Caco-2 (cell line): ENCODE data around the gene TPM1. TPM values are rescaled to one million over a fixed set of nuclear protein-coding genes. Genes with fewer than 3 reads are reported as not detected.

Experiments used
- BruUV-seq: library from RNA; stranded (reverse); fragments of 400-500 nt; replicated peaks from 2 replicates; lab custom pipeline; 2021; lab: Mats Ljungman, UMichigan
- CTCF ChIA-PET: fragments of 300-600 bp; sonication (Branson Sonifier 250); formaldehyde crosslinking; loops from one replicate; lab custom pipeline; 2022; ENCODE audit warnings: antibody characterized with exemption; lab: Charles Lee
- POLR2A ChIA-PET: fragments of 300-600 bp; sonication (Branson Sonifier 250); formaldehyde crosslinking; loops from one replicate; lab custom pipeline; 2022; ENCODE audit warnings: antibody characterized with exemption; lab: Charles Lee
- DNase-seq, 2 experiments: peaks; one replicate each; pipeline versions ENCODE4 v3.0.0 to v3.0.0-alpha.2; 2020 to 2022
- H3K27me3 ChIP-seq: replicated peaks from 2 replicates; pipeline ENCODE4 v1.6.0; 2011; ENCODE audit warnings: low read length; ENCODE audit not compliant: control insufficient read depth, insufficient read depth
- H3K36me3 ChIP-seq: 2 replicates; pipeline ENCODE4 v1.5.1; 2011; ENCODE audit warnings: low read length; ENCODE audit not compliant: control insufficient read depth, insufficient read depth
- H3K4me1 ChIP-seq: fragments of 250-450 bp; sonication (Bioruptor Pico); 2 replicates; pipeline ENCODE4 v1.5.1; 2020; ENCODE audit warnings: mild to moderate bottlenecking
- H3K4me3 ChIP-seq: 2 replicates; pipeline ENCODE4 v1.5.1; 2011; ENCODE audit warnings: low read depth, mild to moderate bottlenecking, control low read depth, low read length
- H3K9me3 ChIP-seq: fragments of 250-450 bp; sonication (Bioruptor Pico); 2 replicates; pipeline ENCODE4 v1.5.1; 2020; ENCODE audit warnings: mild to moderate bottlenecking, moderate library complexity
- H3K27ac Mint-ChIP-seq: one replicate; pipeline ENCODE4 v1.8.0; 2022; ENCODE audit warnings: mixed read lengths; ENCODE audit not compliant: unreplicated experiment
- H3K27me3 Mint-ChIP-seq: one replicate; pipeline ENCODE4 v1.8.0; 2022; ENCODE audit warnings: mixed read lengths; ENCODE audit not compliant: insufficient read depth, unreplicated experiment
- H3K36me3 Mint-ChIP-seq: one replicate; pipeline ENCODE4 v1.8.0; 2022; ENCODE audit warnings: mild to moderate bottlenecking, mixed read lengths; ENCODE audit not compliant: insufficient read depth, unreplicated experiment
- H3K4me1 Mint-ChIP-seq: one replicate; pipeline ENCODE4 v1.8.0; 2022; ENCODE audit warnings: low read depth, mixed read lengths; ENCODE audit not compliant: unreplicated experiment
- H3K4me3 Mint-ChIP-seq: one replicate; pipeline ENCODE4 v1.8.0; 2022; ENCODE audit warnings: mild to moderate bottlenecking, moderate library complexity, mixed read lengths; ENCODE audit not compliant: unreplicated experiment
- H3K9me3 Mint-ChIP-seq: one replicate; pipeline ENCODE4 v1.8.0; 2022; ENCODE audit warnings: mixed read lengths; ENCODE audit not compliant: unreplicated experiment
- CTCF ChIP-seq, 2 experiments: fragments of 200-600 bp in 1 of 2; IDR thresholded peaks; 1 replicate in 1 of 2; 2 replicates in 1 of 2; pipeline versions ENCODE4 v1.5.1 to v1.8.0; 2011 to 2022; ENCODE audit warnings: antibody characterized with exemption in 1 of 2, control low read depth in 1 of 2, inconsistent platforms in 1 of 2, low read depth in 1 of 2, low read length in 1 of 2, mild to moderate bottlenecking in 1 of 2, moderate library complexity in 1 of 2; ENCODE audit not compliant: insufficient read depth in 1 of 2, severe bottlenecking in 1 of 2, unreplicated experiment in 1 of 2
- intact Hi-C: fragments of 100-400 bp; cut with micrococcal nuclease; formaldehyde crosslinking; loops from one replicate; pipeline ENCODE4 v1.10.0; 2022; ENCODE audit not compliant: unreplicated experiment
- total RNA-seq: library from RNA; stranded (reverse); gene quantifications from 2 replicates; pipeline ENCODE4 v1.2.3, GENCODE V29; 2022

TPM1 gene
- total RNA-seq, 1 experiment from 2014 or later: 193 TPM

- no peaks in the 10 kb centered on the region for H3K27me3 ChIP-seq
- Mint-ChIP-seq H3K27me3 (no peaks in the 10 kb centered on the region), H3K27ac (peak overlapping the region; percentile 98), H3K4me1 (peaks cover 24% of the 10 kb centered on the region), H3K36me3 (peaks cover 5% of the 10 kb centered on the region), H3K9me3 (no peaks in the 10 kb centered on the region), H3K4me3 (no peak overlapping the region)
- H3K36me3 ChIP-seq: no peaks in the 10 kb centered on the region
- intact Hi-C loops: no loop called here
- H3K4me3 ChIP-seq: no peak overlapping the region
- DNase-seq: no peak
- peaks cover 40% of the 10 kb centered on the region for H3K4me1 ChIP-seq
- ChIA-PET POLR2A (interaction anchor here (0.5 kb wide), 1 partner anchor 39 kb away, joined by 4 read pairs; no protein-coding TSS in a partner anchor), CTCF (interaction anchor here (4.3 kb wide), 1 partner anchor 33 kb away, joined by 17 read pairs; no protein-coding TSS in a partner anchor)
- no peaks in the 10 kb centered on the region for H3K9me3 ChIP-seq
- TF ChIP-seq CTCF (IDR thresholded peaks at IDR 0.05; ENCODE audit: insufficient read depth in 1 of 2, low read depth in 1 of 2, low read length in 1 of 2, severe bottlenecking in 1 of 2, unreplicated experiment in 1 of 2): no peak
- BruUV-seq: no TSS peak
Measured at GRCh38 chr15:63080634-63081250, 38.2 kb downstream of the TPM1 start.

- no peaks in the 10 kb centered on the region for H3K36me3 ChIP-seq
- intact Hi-C loops: no loop called here
- peak in 1 of 2 experiments; percentile 32 for DNase-seq
- H3K27me3 ChIP-seq: no peaks in the 10 kb centered on the region
- H3K4me3 ChIP-seq: no peak overlapping the region
- BruUV-seq: no TSS peak
- H3K27me3 Mint-ChIP-seq: no peaks in the 10 kb centered on the region
- peaks cover 5% of the 10 kb centered on the region for H3K36me3 Mint-ChIP-seq
- TF ChIP-seq CTCF (IDR thresholded peaks at IDR 0.05; ENCODE audit: insufficient read depth in 1 of 2, low read depth in 1 of 2, low read length in 1 of 2, severe bottlenecking in 1 of 2, unreplicated experiment in 1 of 2): no peak
- no peaks in the 10 kb centered on the region for H3K9me3 Mint-ChIP-seq
- peaks cover 40% of the 10 kb centered on the region for H3K4me1 ChIP-seq
- H3K9me3 ChIP-seq: no peaks in the 10 kb centered on the region
- ChIA-PET CTCF (interaction anchor here (0.6 to 4.3 kb wide), 4 partner anchors 30 to 326 kb away, joined by 3 to 17 read pairs (median 4); no protein-coding TSS in a partner anchor), POLR2A (interaction anchor here (0.6 to 0.7 kb wide), 2 partner anchors 25 to 237 kb away, joined by 6 to 10 read pairs; no protein-coding TSS in a partner anchor)
- peak overlapping the region; percentile 98 for H3K27ac Mint-ChIP-seq
- H3K4me3 Mint-ChIP-seq: peak overlapping the region; percentile 55
- peaks cover 24% of the 10 kb centered on the region for H3K4me1 Mint-ChIP-seq
Measured at GRCh38 chr15:63082366-63082765, 39.8 kb downstream of the TPM1 start.

GRCh38 chr15:63083044-63083443, 40.5 kb downstream of the TPM1 start:
- Histone ChIP-seq H3K4me3 (no peak overlapping the region), H3K9me3 (no peaks in the 10 kb centered on the region), H3K4me1 (peaks cover 40% of the 10 kb centered on the region), H3K36me3 (no peaks in the 10 kb centered on the region), H3K27me3 (no peaks in the 10 kb centered on the region)
- intact Hi-C loops: no loop called here
- no peaks in the 10 kb centered on the region for H3K9me3 Mint-ChIP-seq
- no peaks in the 10 kb centered on the region for H3K27me3 Mint-ChIP-seq
- H3K4me1 Mint-ChIP-seq: peaks cover 24% of the 10 kb centered on the region
- ChIA-PET POLR2A (no interaction called here), CTCF (interaction anchor here (4.3 kb wide), 1 partner anchor 35 kb away, joined by 17 read pairs; no protein-coding TSS in a partner anchor)
- peak overlapping the region; percentile 98 for H3K27ac Mint-ChIP-seq
- no peak for TF ChIP-seq CTCF (IDR thresholded peaks at IDR 0.05; ENCODE audit: insufficient read depth in 1 of 2, low read depth in 1 of 2, low read length in 1 of 2, severe bottlenecking in 1 of 2, unreplicated experiment in 1 of 2)
- no peak for DNase-seq
- peaks cover 5% of the 10 kb centered on the region for H3K36me3 Mint-ChIP-seq
- no TSS peak for BruUV-seq
- no peak overlapping the region for H3K4me3 Mint-ChIP-seq
